A673 (cell line): ENCODE data around the gene MLST8.
"Not testable (repeated sequence)": the region's sequence is repeated elsewhere in the genome, so short reads cannot be mapped to it uniquely, and the experiment has no call there.

Experiments used
- EZH2 ChIP-seq: fragments of 200-600 bp; sonication (generic); IDR thresholded peaks from 2 replicates; pipeline ENCODE4 v1.6.1; 2017; ENCODE audit warnings: borderline replicate concordance, low read depth, mild to moderate bottlenecking, mixed read lengths, antibody characterized with exemption, low read length; ENCODE audit not compliant: poor library complexity, severe bottlenecking
- TF ChIP-seq, protein P1 (sequence below): fragments of 300-800, 200-600 bp; sonication (generic); conservative IDR thresholded peaks from 2 replicates; pipeline ENCODE4 v1.5.1; 2017; ENCODE audit warnings: low read depth, mild to moderate bottlenecking, antibody characterized with exemption, low read length, moderate library complexity, mixed read lengths

DNA sequence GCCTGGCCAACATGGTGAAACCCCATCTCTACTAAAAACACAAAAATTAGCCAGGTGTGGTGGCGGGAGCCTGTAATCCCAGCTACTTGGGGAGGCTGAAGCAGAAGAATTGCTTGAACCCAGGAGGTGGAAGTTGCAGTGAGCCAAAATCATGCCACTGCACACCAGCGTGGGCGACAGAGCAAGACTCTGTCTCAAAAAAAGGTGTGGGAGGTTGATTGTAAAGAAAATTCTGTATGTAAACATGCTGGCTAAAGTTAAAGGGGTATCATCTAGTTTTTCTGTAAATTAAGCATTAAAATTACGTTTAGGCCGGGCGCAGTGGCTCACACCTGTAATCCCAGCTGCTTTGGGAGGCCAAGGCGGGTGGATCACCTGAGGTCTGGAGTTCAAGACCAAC, 53.3 kb downstream of the MLST8 start:
- not testable (repeated sequence) for TF ChIP-seq EZH2
- TF ChIP-seq, protein P1, sequence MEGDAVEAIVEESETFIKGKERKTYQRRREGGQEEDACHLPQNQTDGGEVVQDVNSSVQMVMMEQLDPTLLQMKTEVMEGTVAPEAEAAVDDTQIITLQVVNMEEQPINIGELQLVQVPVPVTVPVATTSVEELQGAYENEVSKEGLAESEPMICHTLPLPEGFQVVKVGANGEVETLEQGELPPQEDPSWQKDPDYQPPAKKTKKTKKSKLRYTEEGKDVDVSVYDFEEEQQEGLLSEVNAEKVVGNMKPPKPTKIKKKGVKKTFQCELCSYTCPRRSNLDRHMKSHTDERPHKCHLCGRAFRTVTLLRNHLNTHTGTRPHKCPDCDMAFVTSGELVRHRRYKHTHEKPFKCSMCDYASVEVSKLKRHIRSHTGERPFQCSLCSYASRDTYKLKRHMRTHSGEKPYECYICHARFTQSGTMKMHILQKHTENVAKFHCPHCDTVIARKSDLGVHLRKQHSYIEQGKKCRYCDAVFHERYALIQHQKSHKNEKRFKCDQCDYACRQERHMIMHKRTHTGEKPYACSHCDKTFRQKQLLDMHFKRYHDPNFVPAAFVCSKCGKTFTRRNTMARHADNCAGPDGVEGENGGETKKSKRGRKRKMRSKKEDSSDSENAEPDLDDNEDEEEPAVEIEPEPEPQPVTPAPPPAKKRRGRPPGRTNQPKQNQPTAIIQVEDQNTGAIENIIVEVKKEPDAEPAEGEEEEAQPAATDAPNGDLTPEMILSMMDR: not testable (repeated sequence)
